ENCODE measurements around the gene ATF6.

DNA sequence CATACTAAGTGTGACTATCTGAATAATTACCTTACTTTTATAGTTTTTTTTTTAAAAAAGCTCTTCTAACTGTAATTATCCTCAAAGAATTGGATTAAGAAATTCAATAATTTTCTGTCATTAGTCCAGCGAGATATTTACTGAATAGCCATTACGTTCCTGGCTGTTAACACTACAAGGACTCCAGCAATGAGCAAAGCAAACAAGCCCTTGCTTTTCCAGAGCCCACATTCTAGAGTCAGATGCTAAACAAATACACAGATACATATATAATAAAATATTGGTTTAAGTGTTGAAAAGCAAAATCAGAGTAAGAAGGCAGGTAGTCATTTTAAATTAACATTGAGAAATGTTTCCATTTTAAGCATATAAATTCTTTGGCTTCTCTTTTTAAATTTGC, 118.4 kb downstream of the ATF6 start:
- TF ChIP-seq, protein P1, sequence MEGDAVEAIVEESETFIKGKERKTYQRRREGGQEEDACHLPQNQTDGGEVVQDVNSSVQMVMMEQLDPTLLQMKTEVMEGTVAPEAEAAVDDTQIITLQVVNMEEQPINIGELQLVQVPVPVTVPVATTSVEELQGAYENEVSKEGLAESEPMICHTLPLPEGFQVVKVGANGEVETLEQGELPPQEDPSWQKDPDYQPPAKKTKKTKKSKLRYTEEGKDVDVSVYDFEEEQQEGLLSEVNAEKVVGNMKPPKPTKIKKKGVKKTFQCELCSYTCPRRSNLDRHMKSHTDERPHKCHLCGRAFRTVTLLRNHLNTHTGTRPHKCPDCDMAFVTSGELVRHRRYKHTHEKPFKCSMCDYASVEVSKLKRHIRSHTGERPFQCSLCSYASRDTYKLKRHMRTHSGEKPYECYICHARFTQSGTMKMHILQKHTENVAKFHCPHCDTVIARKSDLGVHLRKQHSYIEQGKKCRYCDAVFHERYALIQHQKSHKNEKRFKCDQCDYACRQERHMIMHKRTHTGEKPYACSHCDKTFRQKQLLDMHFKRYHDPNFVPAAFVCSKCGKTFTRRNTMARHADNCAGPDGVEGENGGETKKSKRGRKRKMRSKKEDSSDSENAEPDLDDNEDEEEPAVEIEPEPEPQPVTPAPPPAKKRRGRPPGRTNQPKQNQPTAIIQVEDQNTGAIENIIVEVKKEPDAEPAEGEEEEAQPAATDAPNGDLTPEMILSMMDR (IDR thresholded peaks at IDR 0.05): no peak
- TF ChIP-seq POLR2A (IDR thresholded peaks at IDR 0.05) (no peak), POLR2AphosphoS5 (IDR thresholded peaks at IDR 0.05; ENCODE audit: insufficient read depth in 1 of 2, low read depth in 1 of 2) (no peak)
